BJ (cell line): ENCODE results near the gene TAF1B. TPM values are rescaled to one million over a fixed set of nuclear protein-coding genes. Genes with fewer than 3 reads are reported as not detected.
A peak's percentile ranks its signal among the peaks of the same experiment; 100 is the strongest.

Source experiments
- CTCF ChIA-PET: fragments of 350-600 bp; formaldehyde crosslinking; extraction: SDS; loops from one replicate; lab custom pipeline; 2021; ENCODE audit warnings: antibody characterized with exemption, inconsistent platforms; lab: Yijun Ruan, JAX
- POLR2A ChIA-PET: fragments of 300-600 bp; sonication (Branson Sonifier 250); formaldehyde crosslinking; extraction: SDS; loops from one replicate; lab custom pipeline; 2021; ENCODE audit warnings: antibody characterized with exemption; lab: Charles Lee
- DNase-seq: peaks from one replicate; pipeline ENCODE4 v3.0.0-alpha.2; 2011; ENCODE audit warnings: low read depth
- H3K27me3 ChIP-seq: 2 replicates; pipeline ENCODE4 v1.6.0; 2011; ENCODE audit warnings: low read length; ENCODE audit not compliant: control insufficient read depth, insufficient read depth
- H3K36me3 ChIP-seq: 2 replicates; pipeline ENCODE4 v1.5.1; 2011; ENCODE audit warnings: low read length; ENCODE audit not compliant: control insufficient read depth, insufficient read depth
- H3K4me3 ChIP-seq: 2 replicates; pipeline ENCODE4 v1.5.1; 2011; ENCODE audit warnings: low read depth, mild to moderate bottlenecking, control low read depth, low read length
- CTCF ChIP-seq: IDR thresholded peaks from 2 replicates; pipeline ENCODE4 v1.5.1; 2011; ENCODE audit warnings: low read depth, mild to moderate bottlenecking, control low read depth, inconsistent platforms, low read length, moderate library complexity; ENCODE audit not compliant: insufficient read depth
- polyA plus RNA-seq: library from polyadenylated mRNA; depleted of rRNA; stranded (reverse); fragments of >200 nt; gene quantifications from 2 replicates; pipeline ENCODE4 v1.2.3, GENCODE V29; 2011

Gene TAF1B
- polyA plus RNA-seq, 1 experiment, result 7.6 TPM

- ChIA-PET CTCF (interaction anchor here (0.6 to 2.1 kb wide), 3 partner anchors 13 to 180 kb away, joined by 3 to 13 read pairs (median 3); no protein-coding TSS in a partner anchor), POLR2A (no interaction called here)
- no peaks in the 10 kb centered on the region for H3K27me3 ChIP-seq
- no peaks in the 10 kb centered on the region for H3K36me3 ChIP-seq
- no peak for TF ChIP-seq CTCF
- H3K4me3 ChIP-seq, result no peak overlapping the region
- DNase-seq, result peak; percentile 73
These were observed 137.2 kb downstream of the TAF1B start for GRCh38 chr2:9980520-9980919.

GRCh38 chr2:9981655-9982054 lies 138.4 kb downstream of the TAF1B start:
- CTCF ChIA-PET, result interaction anchor here (0.6 to 2.1 kb wide), 6 partner anchors 67 to 351 kb away, joined by 3 to 13 read pairs (median 3); partner anchors contain the start of gene YWHAQ
- Histone ChIP-seq H3K4me3 (no peak overlapping the region), H3K27me3 (no peaks in the 10 kb centered on the region), H3K36me3 (no peaks in the 10 kb centered on the region)
- DNase-seq, result no peak
- no peak for TF ChIP-seq CTCF
- POLR2A ChIA-PET, result no interaction called here

- Histone ChIP-seq H3K27me3 (no peaks in the 10 kb centered on the region), H3K4me3 (no peak overlapping the region), H3K36me3 (no peaks in the 10 kb centered on the region)
- ChIA-PET POLR2A (interaction anchor here (0.7 kb wide), 1 partner anchor 109 kb away, joined by 4 read pairs; no protein-coding TSS in a partner anchor), CTCF (interaction anchor here (0.6 to 2.1 kb wide), 4 partner anchors 67 to 364 kb away, joined by 3 to 13 read pairs (median 5); no protein-coding TSS in a partner anchor)
- peak; percentile 93 for DNase-seq
- TF ChIP-seq CTCF, result no peak
These were observed 139.0 kb downstream of the TAF1B start for GRCh38 chr2:9982248-9982647.

- Histone ChIP-seq H3K27me3 (no peaks in the 10 kb centered on the region), H3K4me3 (no peak overlapping the region), H3K36me3 (no peaks in the 10 kb centered on the region)
- TF ChIP-seq CTCF, result no peak
- POLR2A ChIA-PET, result interaction anchor here (0.7 kb wide), 1 partner anchor 110 kb away, joined by 4 read pairs; no protein-coding TSS in a partner anchor
- DNase-seq, result no peak
- CTCF ChIA-PET, result interaction anchor here (0.6 to 4.6 kb wide), 9 partner anchors 10 to 669 kb away, joined by 3 to 44 read pairs (median 7); no protein-coding TSS in a partner anchor
These were observed 139.6 kb downstream of the TAF1B start for GRCh38 chr2:9982891-9983290.

GRCh38 chr2:9983401-9984216 lies 140.3 kb downstream of the TAF1B start:
- TF ChIP-seq CTCF, result no peak
- no peak overlapping the region for H3K4me3 ChIP-seq
- no peaks in the 10 kb centered on the region for H3K36me3 ChIP-seq
- ChIA-PET POLR2A (no interaction called here), CTCF (interaction anchor here (0.6 to 4.6 kb wide), 30 partner anchors 9 to 668 kb away, joined by 3 to 44 read pairs (median 5); partner anchors contain the start of genes KLF11 and TAF1B)
- no peaks in the 10 kb centered on the region for H3K27me3 ChIP-seq
- peak; percentile 68 for DNase-seq
